Measurements from ENCODE around the gene KRT17.

DNA sequence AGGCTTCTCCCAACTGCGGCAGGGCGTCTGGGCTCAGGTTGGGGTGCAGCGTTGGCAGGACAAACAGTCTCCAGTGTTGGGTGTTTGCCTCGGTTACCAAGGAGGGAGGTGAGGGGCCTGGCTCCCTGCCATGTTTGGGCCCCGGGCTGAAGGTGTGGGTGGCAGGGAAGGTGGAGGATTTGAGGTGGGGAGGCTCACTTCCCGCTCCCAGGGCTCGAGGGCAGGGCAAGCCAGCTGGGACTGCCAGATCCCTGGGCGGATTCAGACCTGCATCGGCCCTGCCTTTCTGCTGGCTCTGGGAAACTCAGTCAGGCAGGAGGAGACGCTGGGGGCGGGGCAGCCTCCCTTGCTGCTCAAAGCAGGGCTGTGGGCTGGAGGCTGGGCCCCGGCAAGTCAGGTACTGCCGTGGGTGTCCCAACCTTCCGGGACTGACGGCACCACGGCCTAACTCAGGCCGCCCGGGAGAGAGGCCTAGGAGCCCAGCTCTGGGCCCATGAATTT is 31.3 kb upstream of the KRT17 start:
- TF ChIP-seq, protein P1, sequence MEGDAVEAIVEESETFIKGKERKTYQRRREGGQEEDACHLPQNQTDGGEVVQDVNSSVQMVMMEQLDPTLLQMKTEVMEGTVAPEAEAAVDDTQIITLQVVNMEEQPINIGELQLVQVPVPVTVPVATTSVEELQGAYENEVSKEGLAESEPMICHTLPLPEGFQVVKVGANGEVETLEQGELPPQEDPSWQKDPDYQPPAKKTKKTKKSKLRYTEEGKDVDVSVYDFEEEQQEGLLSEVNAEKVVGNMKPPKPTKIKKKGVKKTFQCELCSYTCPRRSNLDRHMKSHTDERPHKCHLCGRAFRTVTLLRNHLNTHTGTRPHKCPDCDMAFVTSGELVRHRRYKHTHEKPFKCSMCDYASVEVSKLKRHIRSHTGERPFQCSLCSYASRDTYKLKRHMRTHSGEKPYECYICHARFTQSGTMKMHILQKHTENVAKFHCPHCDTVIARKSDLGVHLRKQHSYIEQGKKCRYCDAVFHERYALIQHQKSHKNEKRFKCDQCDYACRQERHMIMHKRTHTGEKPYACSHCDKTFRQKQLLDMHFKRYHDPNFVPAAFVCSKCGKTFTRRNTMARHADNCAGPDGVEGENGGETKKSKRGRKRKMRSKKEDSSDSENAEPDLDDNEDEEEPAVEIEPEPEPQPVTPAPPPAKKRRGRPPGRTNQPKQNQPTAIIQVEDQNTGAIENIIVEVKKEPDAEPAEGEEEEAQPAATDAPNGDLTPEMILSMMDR (optimal IDR thresholded peaks at IDR 0.05 in 1 of 3, IDR thresholded peaks at IDR 0.05 in 1 of 3, conservative IDR thresholded peaks at IDR 0.05 in 1 of 3; ENCODE audit: extremely low read depth in 1 of 3, insufficient read depth in 2 of 3, low read length in 3 of 3) = no peak
- no peak for TF ChIP-seq EZH2 (IDR thresholded peaks at IDR 0.05; ENCODE audit: low read length)

Measured in keratinocyte (primary cell).